ENCODE measurements around the gene TNNT1. TPM values are rescaled to one million over a fixed set of nuclear protein-coding genes. Genes with fewer than 3 reads are reported as not detected.

Gene TNNT1
- polyA plus RNA-seq, 1 donor from 2014 or later, result not detected

- peaks cover 8% of the 10 kb centered on the region for H3K36me3 Mint-ChIP-seq
- no peak overlapping the region for H3K4me3 Mint-ChIP-seq
- no peak overlapping the region for H3K27ac Mint-ChIP-seq
- peaks cover 0 to under 1% (median 0%) of the 10 kb centered on the region in 3 donors for H3K9me3 Mint-ChIP-seq
- peaks cover 2% of the 10 kb centered on the region for H3K27me3 Mint-ChIP-seq
- no peaks in the 10 kb centered on the region for H3K4me1 Mint-ChIP-seq
Observed at GRCh38 chr19:55097864-55098715, 50.9 kb downstream of the TNNT1 start.

- no peak overlapping the region for H3K4me3 Mint-ChIP-seq
- H3K36me3 Mint-ChIP-seq, result peaks cover 4% of the 10 kb centered on the region
- H3K9me3 Mint-ChIP-seq, result no peaks in the 10 kb centered on the region
- H3K4me1 Mint-ChIP-seq, result no peaks in the 10 kb centered on the region
- no peak overlapping the region for H3K27ac Mint-ChIP-seq
- H3K27me3 Mint-ChIP-seq, result no peaks in the 10 kb centered on the region
Observed at GRCh38 chr19:55096061-55096701, 52.8 kb downstream of the TNNT1 start.

- H3K4me3 Mint-ChIP-seq, result no peak overlapping the region
- H3K9me3 Mint-ChIP-seq, result no peaks in the 10 kb centered on the region
- H3K27ac Mint-ChIP-seq, result no peak overlapping the region
- no peaks in the 10 kb centered on the region for H3K4me1 Mint-ChIP-seq
- H3K27me3 Mint-ChIP-seq, result no peaks in the 10 kb centered on the region
- H3K36me3 Mint-ChIP-seq, result peaks cover 4% of the 10 kb centered on the region
Observed at GRCh38 chr19:55095260-55096060, 53.5 kb downstream of the TNNT1 start.

- Mint-ChIP-seq H3K9me3 (no peaks in the 10 kb centered on the region), H3K27ac (peak overlapping the region in 1 of 3 donors; percentile 53), H3K27me3 (no peaks in the 10 kb centered on the region), H3K4me1 (peaks cover 0 to 3% (median 0%) of the 10 kb centered on the region in 3 donors), H3K36me3 (peaks cover 3% of the 10 kb centered on the region), H3K4me3 (no peak overlapping the region)
Observed at GRCh38 chr19:55094456-55095259, 54.3 kb downstream of the TNNT1 start.

GRCh38 chr19:55092423-55093318 is 56.3 kb downstream of the TNNT1 start:
- Mint-ChIP-seq H3K27me3 (peaks cover 7% of the 10 kb centered on the region), H3K36me3 (peaks cover 4% of the 10 kb centered on the region)

GRCh38 chr19:55091955-55092354 is 57.1 kb downstream of the TNNT1 start:
- Mint-ChIP-seq H3K4me3 (no peak overlapping the region), H3K36me3 (peaks cover 4% of the 10 kb centered on the region), H3K27me3 (peaks cover 11% of the 10 kb centered on the region), H3K4me1 (peaks cover 13 to 16% (median 15%) of the 10 kb centered on the region in 3 donors), H3K9me3 (no peaks in the 10 kb centered on the region), H3K27ac (no peak overlapping the region)

More at GRCh38 chr19:55092423-55093318, 56.3 kb downstream of the TNNT1 start:
- Mint-ChIP-seq H3K27ac (no peak overlapping the region), H3K4me3 (no peak overlapping the region), H3K4me1 (peaks cover 8 to 11% (median 11%) of the 10 kb centered on the region in 3 donors), H3K9me3 (no peaks in the 10 kb centered on the region)

- Mint-ChIP-seq H3K4me3 (no peak overlapping the region), H3K36me3 (peaks cover 4% of the 10 kb centered on the region), H3K9me3 (no peaks in the 10 kb centered on the region), H3K4me1 (peaks cover 13 to 16% (median 15%) of the 10 kb centered on the region in 3 donors), H3K27ac (no peak overlapping the region), H3K27me3 (peaks cover 11% of the 10 kb centered on the region)
Observed at GRCh38 chr19:55091126-55091910, 57.7 kb downstream of the TNNT1 start.

- peaks cover 13 to 16% (median 16%) of the 10 kb centered on the region in 3 donors for H3K4me1 Mint-ChIP-seq
- no peaks in the 10 kb centered on the region for H3K9me3 Mint-ChIP-seq
- H3K27ac Mint-ChIP-seq, result no peak overlapping the region
- peaks cover 4% of the 10 kb centered on the region for H3K36me3 Mint-ChIP-seq
- no peak overlapping the region for H3K4me3 Mint-ChIP-seq
- H3K27me3 Mint-ChIP-seq, result peaks cover 11% of the 10 kb centered on the region
Observed at GRCh38 chr19:55090564-55090963, 58.4 kb downstream of the TNNT1 start.

GRCh38 chr19:55089342-55089944 is 59.6 kb downstream of the TNNT1 start:
- peaks cover 13 to 16% (median 16%) of the 10 kb centered on the region in 3 donors for H3K4me1 Mint-ChIP-seq
- H3K36me3 Mint-ChIP-seq, result peaks cover 4% of the 10 kb centered on the region
- H3K27me3 Mint-ChIP-seq, result peaks cover 14% of the 10 kb centered on the region
- no peaks in the 10 kb centered on the region for H3K9me3 Mint-ChIP-seq
- H3K4me3 Mint-ChIP-seq, result peak overlapping the region in 3 of 4 donors; percentile 8 to 44 (median 18)
- no peak overlapping the region for H3K27ac Mint-ChIP-seq

- peak overlapping the region in 3 of 4 donors; percentile 44 to 88 (median 86) for H3K4me3 Mint-ChIP-seq
- peaks cover 13 to 20% (median 16%) of the 10 kb centered on the region in 3 donors for H3K4me1 Mint-ChIP-seq
- H3K9me3 Mint-ChIP-seq, result no peaks in the 10 kb centered on the region
- peaks cover 4% of the 10 kb centered on the region for H3K36me3 Mint-ChIP-seq
- peaks cover 19% of the 10 kb centered on the region for H3K27me3 Mint-ChIP-seq
- peak overlapping the region in 2 of 3 donors; percentile 56 to 64 for H3K27ac Mint-ChIP-seq
Observed at GRCh38 chr19:55088543-55089341, 60.3 kb downstream of the TNNT1 start.

GRCh38 chr19:55088021-55088451 is 61.0 kb downstream of the TNNT1 start:
- Mint-ChIP-seq H3K9me3 (peaks cover 0 to under 1% (median 0%) of the 10 kb centered on the region in 3 donors), H3K4me1 (peaks cover 13 to 20% (median 16%) of the 10 kb centered on the region in 3 donors), H3K27me3 (peaks cover 22% of the 10 kb centered on the region), H3K36me3 (peaks cover 4% of the 10 kb centered on the region), H3K4me3 (peak overlapping the region; percentile 25 to 88 (median 74)), H3K27ac (peak overlapping the region in 1 of 3 donors; percentile 46)

GRCh38 chr19:55087542-55087901 is 61.5 kb downstream of the TNNT1 start:
- peaks cover 0 to 1% (median 0%) of the 10 kb centered on the region in 3 donors for H3K9me3 Mint-ChIP-seq
- H3K36me3 Mint-ChIP-seq, result peaks cover 4% of the 10 kb centered on the region
- no peak overlapping the region for H3K27ac Mint-ChIP-seq
- H3K27me3 Mint-ChIP-seq, result peaks cover 26% of the 10 kb centered on the region
- peaks cover 13 to 20% (median 17%) of the 10 kb centered on the region in 3 donors for H3K4me1 Mint-ChIP-seq
- H3K4me3 Mint-ChIP-seq, result peak overlapping the region in 3 of 4 donors; percentile 70 to 90 (median 89)

Measured in IgD-negative memory B cell (primary cell).